AML-193 (cell line): ENCODE data around the gene IER2.

Experiments used
- DNase-seq, 2 experiments: peaks; one replicate each; lab custom pipeline; 2025; lab: John Stamatoyannopoulos, UW

The IER2 gene, protein sequence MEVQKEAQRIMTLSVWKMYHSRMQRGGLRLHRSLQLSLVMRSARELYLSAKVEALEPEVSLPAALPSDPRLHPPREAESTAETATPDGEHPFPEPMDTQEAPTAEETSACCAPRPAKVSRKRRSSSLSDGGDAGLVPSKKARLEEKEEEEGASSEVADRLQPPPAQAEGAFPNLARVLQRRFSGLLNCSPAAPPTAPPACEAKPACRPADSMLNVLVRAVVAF

GRCh38 chr19:13150187-13150930 lies at the start of gene IER2, which contains the start of gene STX10:
Gene IER2, plus strand, starts transcription at chr19:13150411. Its CDS starts 2,776 bp downstream, at chr19:13153187.
Gene STX10, minus strand, starts transcription at chr19:13150375. Its CDS starts 202 bp downstream, at chr19:13150173.
- peak; percentile 85 to 89 for DNase-seq

DNA sequence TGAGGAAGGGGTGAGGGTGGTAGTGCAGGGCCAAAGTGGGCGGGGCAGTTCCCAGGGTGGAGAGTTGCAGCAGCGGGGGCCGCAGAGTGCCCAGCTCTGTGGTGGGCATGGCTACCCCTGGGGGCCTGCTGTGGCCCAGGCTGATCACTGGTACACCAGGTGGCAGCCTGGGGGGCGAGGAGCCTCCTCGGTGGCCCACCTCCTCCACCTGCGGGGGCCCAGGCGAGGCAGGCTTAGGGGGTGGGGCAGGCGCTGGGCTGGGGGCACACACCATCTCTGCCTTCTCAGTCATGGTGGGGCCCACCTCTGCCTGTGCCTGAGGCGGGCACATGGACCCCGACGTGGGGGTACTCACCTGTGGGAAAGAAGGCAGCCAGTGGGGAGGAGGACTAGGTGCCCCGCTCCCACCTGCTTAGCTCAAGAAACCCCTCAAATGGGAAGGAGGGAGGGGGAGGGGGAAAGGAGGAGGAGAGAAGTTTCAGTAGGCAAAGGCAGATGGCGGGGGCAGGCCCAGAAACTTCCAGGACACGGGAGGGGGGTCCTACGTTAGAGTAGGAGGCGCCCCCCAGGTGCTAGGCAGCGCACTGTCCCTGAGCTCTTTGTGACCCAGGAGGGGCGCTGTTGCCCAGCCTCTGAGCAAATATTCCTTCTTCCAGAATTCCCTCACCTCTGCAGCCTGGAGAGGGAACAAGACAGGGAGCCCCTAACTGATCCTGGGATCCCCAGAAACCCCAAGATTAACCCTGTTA lies 49.2 kb upstream of the IER2 start:
- DNase-seq = no peak

DNA sequence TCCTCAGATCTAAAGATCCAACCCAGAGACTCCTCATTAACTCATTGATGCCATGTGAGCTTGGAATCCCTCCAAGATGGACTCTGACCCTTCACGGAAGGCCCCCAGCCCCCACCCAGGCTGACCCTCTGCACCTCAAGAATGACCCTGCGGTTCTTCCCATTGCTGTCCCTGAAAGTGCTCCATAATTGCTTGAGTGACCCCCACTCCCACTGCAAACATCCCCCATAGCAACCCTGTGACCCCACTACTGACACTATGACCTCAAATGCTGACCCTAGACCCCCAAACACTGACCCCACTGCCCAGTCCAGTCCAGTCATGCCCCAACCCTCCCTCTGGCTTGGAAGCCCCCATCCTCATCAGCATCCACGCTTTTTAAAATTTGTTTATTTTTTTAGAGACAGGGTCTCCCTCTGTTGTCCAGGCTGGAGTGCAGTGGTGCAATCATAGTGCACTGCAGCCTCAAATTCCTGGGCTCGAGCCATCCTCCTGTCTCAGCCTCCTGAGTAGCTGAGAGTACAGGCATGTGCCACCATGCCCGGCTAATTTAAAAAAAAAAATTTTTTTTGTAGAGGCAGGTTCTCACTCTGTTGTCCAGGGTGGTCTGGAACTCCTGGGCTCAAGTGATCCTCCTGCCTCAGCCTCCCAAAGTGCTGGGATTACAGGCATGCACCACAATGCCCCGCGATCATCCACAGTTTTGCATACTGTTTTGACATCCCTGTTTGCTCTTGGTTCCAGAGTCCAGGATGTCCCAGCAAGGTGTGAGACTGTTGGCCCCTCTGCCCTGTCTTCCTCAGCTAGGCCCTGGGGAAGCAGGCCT lies 48.4 kb upstream of the IER2 start:
- DNase-seq = no peak

- DNase-seq = no peak
These were observed 47.9 kb upstream of the IER2 start for GRCh38 chr19:13102416-13102665.

DNA sequence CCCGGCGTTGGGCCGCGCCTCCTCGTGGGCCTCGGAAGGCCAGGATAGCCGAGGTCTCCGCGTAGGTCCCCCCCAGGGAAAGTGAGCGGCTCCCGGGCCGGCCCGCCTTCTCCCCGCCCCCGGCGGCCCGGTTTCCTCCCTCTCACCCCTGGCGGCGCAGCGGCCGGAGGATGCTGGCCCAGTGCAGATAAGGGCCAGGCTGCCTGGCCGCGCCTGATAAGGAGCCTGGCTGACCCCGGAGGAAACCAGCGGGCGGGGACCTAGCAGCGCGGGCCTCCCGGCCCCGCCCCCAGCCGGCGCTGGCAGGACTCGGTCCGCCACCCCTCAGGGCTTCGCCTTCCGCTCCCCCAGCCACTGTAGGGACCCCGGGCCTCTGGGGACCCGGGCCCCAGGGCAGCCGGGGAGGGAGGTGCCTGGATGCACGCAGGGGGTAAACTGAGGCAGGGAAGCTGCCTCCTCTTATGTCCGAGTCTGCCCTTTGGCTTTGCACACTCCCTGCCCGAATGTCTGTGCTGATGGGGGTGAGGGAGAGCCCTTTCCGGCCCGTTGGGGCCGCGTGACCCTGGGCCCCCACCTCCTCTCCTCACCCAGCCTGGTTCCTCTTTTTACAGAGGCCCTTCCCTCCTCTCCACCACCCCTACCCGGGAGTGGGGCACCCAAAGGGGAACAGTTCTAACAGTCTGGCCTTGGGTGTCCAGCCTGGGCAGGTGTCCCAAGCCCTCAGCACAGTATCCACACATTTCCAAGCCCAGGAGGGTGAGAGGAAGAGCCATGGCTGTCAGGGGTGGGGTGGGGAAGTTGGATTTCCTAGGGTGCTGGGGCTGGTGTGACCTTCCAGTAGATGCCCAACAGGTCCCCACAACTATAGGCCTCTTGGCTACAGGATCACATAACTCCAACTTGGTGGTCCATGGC lies 47.3 kb upstream of the IER2 start, which contains the start of gene LYL1:
LYL1 (minus strand) TSS at position 193 of the 915 bp plus-strand sequence. CDS start 1,687 bp downstream, outside the sequence.
- DNase-seq = peak; percentile 90 to 92

DNA sequence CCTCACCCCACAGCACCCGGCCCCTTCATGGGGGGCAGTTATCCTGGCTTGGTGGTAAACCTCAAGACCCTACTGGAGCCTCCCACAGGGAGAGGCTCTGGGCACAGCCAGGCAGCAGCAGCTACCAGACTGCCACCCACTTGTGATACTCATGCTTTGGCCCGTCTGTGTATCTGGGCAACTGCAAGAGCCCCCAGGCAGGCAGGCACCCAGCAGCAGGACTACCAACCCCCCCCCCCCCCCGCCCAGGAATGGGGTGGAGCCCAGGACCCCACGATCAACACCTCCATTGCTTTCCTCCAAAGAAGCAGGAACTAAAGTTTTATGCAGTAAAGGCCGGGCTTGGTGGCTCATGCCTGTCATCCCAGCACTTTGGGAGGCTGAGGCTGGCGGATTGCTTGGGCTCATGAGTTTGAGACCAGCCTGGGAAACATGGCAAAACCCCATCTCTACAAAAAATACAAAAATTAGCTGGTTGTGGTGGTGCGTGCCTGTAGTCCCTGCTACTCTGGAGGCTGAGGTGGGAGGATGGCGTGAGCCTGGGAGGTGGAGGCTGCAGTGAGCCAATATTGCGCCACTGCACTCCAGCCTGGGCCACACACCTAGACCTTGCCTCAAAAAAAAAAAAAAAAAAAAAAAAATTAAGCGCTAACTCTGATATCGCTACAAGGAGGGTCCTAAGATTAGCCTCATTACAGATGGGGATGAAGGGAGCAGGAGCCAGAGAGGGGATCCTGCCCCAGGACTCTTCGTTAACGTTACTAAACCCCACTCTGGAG lies 46.4 kb upstream of the IER2 start:
- DNase-seq = peak; percentile 16 to 29

DNA sequence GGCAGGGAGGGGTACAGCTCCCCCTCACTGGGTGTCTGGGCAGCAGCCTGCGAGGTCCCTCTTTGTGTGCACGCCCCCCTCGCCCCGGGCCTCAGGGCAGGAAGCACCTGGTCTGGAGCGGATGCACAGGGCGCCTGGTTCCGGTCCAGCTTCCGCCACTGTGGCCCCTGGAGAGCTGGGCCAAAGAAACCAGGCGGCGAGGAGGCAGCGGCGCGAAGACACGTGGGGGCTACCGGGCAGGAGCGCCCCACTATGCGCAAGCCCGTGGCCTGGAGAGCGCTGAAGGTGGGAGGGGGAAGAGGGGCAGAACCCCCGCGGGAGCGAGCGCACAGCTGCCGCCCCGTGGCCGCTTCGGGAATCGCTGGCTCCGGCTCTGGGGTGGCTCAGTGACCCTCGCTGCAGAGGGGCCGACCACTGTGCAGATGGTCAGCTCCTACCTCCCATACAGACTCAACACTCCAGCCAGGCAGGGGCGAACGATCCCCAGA lies 45.8 kb upstream of the IER2 start:
- peak; percentile 80 to 87 for DNase-seq

DNA sequence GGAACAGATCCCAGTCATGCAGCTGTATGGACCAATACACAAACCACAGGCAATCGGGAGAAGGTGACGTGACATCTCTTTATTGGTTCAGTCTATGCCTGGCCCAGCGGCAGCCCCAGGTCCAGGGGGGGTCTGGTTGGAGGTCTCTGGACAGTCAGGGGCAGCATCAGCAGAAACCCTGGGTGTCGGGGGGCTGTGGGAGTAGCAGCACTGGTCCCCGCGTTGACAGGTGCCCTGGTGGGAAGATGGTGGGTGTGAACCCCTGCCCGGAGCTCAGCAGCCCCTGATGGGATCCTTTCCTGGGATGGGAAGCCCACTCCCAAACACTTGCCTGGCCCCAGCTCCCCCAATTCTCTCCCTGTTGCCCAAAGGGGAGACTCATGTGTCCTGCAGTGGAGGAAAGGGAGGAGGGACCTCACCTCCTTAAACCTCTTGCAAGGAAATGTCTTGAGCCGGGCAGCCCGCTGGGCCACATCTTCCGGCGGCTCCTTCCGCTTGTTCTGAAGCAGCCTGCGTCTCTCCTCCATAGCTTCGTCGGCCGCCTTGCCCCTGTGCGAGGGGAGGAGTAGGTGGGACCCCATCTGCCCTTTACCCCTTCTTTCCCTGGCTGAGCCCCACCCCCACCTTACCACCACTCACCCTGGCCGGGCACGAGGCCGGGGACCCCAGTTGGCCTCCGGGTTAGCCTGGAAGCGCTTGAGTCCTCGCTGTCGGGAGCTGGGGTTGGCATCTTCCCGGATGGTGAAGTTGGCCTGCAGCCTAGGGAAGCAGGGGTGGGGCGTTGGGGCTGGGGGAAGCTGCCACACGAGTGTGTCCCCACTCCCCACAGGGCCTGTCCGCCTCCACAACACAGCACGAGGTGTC lies 45.1 kb upstream of the IER2 start:
- DNase-seq = peak; percentile 13 to 15

DNA sequence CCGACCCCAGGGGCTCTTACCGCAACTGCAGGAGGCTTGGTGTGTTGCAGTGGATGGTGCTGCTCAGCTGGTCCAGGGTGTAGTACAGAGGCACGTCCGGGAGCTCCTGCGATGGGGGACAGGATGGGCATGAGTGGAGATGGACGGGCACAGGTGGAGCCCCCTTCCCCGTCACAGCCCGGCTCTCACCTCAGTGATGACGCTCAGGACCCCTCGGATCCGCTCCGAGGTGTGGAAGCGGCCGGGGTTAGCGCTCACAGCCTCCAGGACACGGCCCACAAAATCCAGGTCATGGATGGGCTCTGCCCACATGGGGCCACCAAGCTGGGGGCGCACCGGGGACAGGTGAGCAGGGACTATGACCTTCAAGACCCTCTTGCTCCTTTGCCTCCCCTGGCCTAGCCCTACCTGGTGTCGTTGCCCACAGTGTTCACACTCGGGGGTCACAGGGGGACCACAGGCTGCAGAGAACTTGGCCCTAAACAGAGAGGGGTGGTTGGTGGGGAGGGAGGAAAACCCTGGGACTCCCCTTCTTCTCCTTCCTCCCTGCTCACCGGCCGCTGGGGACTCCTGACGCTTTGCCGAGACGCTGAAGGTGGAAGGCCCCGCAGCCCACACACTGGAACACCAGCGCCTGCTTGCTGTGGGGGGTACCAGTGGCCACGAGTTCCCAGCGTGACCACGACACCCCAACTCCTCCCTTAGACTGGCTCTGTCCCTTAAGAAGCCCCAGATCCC lies 40.7 kb upstream of the IER2 start:
- no peak for DNase-seq

DNA sequence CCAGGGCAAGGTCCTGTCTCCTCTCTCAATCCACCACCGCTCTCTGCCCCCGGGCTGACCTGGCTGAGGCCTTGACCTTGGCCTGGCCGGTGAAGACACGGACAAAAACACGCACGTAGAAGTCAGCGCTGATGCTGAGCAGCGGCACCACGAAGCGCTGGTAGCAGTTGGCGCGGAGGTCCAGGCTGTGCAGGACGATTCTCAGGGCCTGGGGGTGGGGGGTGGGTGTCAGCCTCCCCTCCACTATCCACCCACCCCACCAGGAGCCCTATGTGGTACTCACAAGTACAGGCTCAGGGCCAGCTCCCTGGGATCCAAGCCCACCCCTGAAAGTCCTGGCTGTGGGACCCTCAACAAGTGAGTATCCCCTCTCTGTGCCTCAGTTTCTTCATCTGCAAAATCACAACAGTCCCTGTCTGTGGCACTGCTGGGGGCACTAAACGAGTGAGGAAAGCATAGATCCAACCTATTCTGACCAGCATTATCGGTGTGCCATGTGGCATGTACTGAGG lies 40.1 kb upstream of the IER2 start:
- no peak for DNase-seq

- DNase-seq = no peak
These were observed 37.7 kb upstream of the IER2 start for GRCh38 chr19:13112555-13112954.

DNA sequence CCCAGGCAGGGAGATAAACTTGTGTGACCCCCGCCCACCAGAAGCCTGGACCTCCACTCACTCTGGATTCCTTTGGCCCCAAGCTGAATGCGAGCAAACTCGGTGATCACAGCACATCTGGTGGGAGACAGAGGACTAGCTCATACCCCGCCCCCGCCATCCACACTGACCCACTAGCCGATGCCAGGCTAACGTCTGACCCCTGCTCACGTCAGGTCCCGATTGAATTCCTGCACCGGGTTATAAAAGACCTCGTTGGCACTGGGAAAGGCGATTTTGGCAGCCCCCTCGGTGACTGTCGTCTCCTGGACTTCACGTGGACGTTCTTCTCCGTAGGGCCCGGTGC lies 34.3 kb upstream of the IER2 start:
- DNase-seq = no peak

DNA sequence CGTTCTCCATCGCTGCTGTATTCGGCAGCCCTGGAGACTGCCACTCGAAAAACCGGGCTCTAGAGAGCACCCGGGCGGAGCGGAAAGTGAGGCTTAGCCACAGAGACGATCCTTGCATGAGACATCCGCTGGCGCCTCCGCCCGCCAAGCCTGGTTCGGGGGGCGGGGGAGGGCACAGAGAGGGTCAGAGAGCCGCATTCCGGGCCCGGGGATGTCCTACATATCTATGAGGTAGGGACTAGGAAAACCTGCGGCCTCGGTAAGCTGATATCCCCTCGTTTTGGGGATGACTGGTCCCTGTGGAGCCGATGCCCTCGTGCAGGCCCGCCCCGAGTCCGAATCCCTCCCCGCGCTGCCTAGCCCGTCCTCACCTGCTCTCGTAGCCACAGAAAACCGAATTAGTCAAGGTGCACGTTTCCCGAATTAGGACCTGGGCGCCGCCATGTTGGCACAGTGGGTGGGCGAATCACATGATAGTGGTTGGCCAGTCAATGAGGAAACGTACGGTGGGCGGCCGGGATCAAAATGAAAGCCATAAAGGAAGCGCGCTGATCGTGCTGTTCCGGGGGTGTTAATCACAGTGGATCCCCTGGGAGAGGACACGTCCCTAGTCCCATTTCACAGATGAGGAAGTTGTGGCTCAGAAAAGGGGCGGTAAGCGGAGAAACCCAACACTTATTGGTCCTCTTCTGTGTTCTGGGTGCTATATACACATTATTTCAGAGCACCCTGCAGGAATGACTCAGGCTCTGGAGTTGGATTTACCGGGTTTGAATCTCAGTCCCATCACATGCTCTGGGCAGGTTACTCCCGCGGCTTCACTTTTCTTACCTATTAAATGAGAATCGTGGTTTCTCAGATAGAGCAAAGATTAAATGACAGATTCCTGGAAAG lies 33.7 kb upstream of the IER2 start, which contains the start of gene TRMT1:
TRMT1 (minus strand) TSS at position 459 of the 894 bp plus-strand sequence; CDS start at position 118, 341 bp downstream.
- DNase-seq = peak; percentile 80 to 82

- no peak for DNase-seq
These were observed 32.9 kb upstream of the IER2 start for GRCh38 chr19:13117176-13117771.

- DNase-seq = peak; percentile 85
These were observed 32.3 kb upstream of the IER2 start, which contains the start of gene NACC1 for GRCh38 chr19:13117772-13118423. Gene NACC1, plus strand, starts transcription at chr19:13118264. Its CDS starts 16,944 bp downstream, at chr19:13135208.
